Measurements from ENCODE around the gene PLEKHS1. TPM values are rescaled to one million over a fixed set of nuclear protein-coding genes. Genes with fewer than 3 reads are reported as not detected.

Gene PLEKHS1
- total RNA-seq, 1 donor from 2014 or later: 7.0 TPM

- H3K9me3 ChIP-seq: no peaks in the 10 kb centered on the region
- DNase-seq: no peak
- TF ChIP-seq CTCF (IDR thresholded peaks at IDR 0.05): no peak
- H3K4me3 ChIP-seq: no peak overlapping the region
- ATAC-seq: peak in 1 of 2 donors; percentile 60
- H3K36me3 ChIP-seq: no peaks in the 10 kb centered on the region
- H3K27me3 ChIP-seq (ENCODE audit: low read depth): no peaks in the 10 kb centered on the region
- H3K27ac ChIP-seq: no peak overlapping the region
- H3K4me1 ChIP-seq: peaks cover 8% of the 10 kb centered on the region
- intact Hi-C loops (cut with DNase I): no loop called here
These were observed 1.7 kb downstream of the PLEKHS1 start for GRCh38 chr10:113753020-113753692.

DNA sequence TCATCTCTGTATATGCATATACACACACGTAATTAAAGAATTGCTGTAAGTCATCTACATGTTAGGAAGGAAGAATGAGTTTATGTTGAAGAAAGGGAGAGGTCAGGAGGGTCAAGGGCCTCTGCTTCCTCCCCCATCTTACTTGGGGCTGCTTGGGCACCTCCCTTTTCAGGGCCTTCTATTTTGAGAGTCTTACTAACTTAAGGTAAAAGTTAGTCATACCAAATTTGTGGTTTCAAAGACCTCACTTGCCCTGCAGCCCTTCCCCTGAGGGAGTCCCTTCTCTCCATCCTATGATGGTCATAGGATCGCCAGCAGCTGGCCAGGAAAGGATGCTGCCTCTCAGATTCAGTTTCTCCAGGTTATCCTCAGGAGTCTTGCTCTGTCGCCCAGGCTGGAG lies 2.6 kb downstream of the PLEKHS1 start:
- no peaks in the 10 kb centered on the region for H3K27me3 ChIP-seq (ENCODE audit: low read depth)
- no peak for DNase-seq
- intact Hi-C loops (cut with DNase I): no loop called here
- ATAC-seq: no peak
- H3K9me3 ChIP-seq: no peaks in the 10 kb centered on the region
- no peak for TF ChIP-seq CTCF (IDR thresholded peaks at IDR 0.05)
- no peak overlapping the region for H3K27ac ChIP-seq
- H3K36me3 ChIP-seq: no peaks in the 10 kb centered on the region
- H3K4me1 ChIP-seq: peaks cover 8% of the 10 kb centered on the region
- H3K4me3 ChIP-seq: no peak overlapping the region

- ATAC-seq: no peak
These were observed 3.3 kb downstream of the PLEKHS1 start for GRCh38 chr10:113754768-113755167.

DNA sequence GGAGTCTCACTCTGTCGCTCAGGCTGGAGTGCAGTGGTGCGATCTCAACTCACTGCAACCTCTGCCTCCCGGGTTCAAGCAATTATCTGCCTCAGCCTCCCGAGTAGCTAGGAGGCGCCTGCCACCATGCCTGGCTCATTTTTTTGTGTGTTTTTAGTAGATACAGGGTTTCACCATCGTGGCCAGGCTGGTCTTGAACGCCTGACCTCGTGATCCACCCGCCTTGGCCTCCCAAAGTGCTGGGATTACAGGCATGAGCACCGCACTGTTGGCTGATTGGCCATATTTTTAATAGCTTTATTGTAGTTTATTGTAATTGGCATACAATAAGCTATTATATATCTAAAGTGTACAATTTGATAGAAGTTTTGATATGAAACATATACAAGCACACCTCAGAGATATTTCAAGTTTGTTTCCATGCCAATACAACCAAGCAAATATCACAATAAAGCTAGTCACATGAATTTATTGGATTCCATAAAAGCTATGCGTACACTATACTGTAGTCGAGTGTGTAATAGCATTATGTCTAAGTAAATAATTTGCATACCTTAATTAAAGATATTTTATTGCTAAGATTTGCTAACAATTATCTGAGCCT lies 5.6 kb downstream of the PLEKHS1 start:
- no peak overlapping the region for H3K27ac ChIP-seq
- H3K36me3 ChIP-seq: no peaks in the 10 kb centered on the region
- peaks cover 8% of the 10 kb centered on the region for H3K4me1 ChIP-seq
- no peak for DNase-seq
- no peaks in the 10 kb centered on the region for H3K9me3 ChIP-seq
- ATAC-seq: no peak
- intact Hi-C loops (cut with DNase I): no loop called here
- no peaks in the 10 kb centered on the region for H3K27me3 ChIP-seq (ENCODE audit: low read depth)
- no peak overlapping the region for H3K4me3 ChIP-seq
- TF ChIP-seq CTCF (IDR thresholded peaks at IDR 0.05): no peak

More at GRCh38 chr10:113754768-113755167, 3.3 kb downstream of the PLEKHS1 start:
- peaks cover 8% of the 10 kb centered on the region for H3K4me1 ChIP-seq
- no peaks in the 10 kb centered on the region for H3K27me3 ChIP-seq (ENCODE audit: low read depth)
- no peak for DNase-seq
- no peak overlapping the region for H3K4me3 ChIP-seq
- no peak for TF ChIP-seq CTCF (IDR thresholded peaks at IDR 0.05)
- intact Hi-C loops (cut with DNase I): no loop called here
- H3K27ac ChIP-seq: no peak overlapping the region
- H3K9me3 ChIP-seq: no peaks in the 10 kb centered on the region
- H3K36me3 ChIP-seq: no peaks in the 10 kb centered on the region

- no peaks in the 10 kb centered on the region for H3K27me3 ChIP-seq (ENCODE audit: low read depth)
- ATAC-seq (no peak), DNase-seq (no peak)
- H3K4me3 ChIP-seq: no peak overlapping the region
- TF ChIP-seq CTCF (IDR thresholded peaks at IDR 0.05): no peak
- H3K36me3 ChIP-seq: no peaks in the 10 kb centered on the region
- H3K27ac ChIP-seq: no peak overlapping the region
- intact Hi-C loops (cut with DNase I): no loop called here
- no peaks in the 10 kb centered on the region for H3K4me1 ChIP-seq
- no peaks in the 10 kb centered on the region for H3K9me3 ChIP-seq
These were observed 10.6 kb downstream of the PLEKHS1 start for GRCh38 chr10:113762083-113762482.
